ENCODE measurements around the gene DOK6.
A peak's percentile ranks its signal among the peaks of the same experiment; 100 is the strongest.

Gene DOK6

DNA sequence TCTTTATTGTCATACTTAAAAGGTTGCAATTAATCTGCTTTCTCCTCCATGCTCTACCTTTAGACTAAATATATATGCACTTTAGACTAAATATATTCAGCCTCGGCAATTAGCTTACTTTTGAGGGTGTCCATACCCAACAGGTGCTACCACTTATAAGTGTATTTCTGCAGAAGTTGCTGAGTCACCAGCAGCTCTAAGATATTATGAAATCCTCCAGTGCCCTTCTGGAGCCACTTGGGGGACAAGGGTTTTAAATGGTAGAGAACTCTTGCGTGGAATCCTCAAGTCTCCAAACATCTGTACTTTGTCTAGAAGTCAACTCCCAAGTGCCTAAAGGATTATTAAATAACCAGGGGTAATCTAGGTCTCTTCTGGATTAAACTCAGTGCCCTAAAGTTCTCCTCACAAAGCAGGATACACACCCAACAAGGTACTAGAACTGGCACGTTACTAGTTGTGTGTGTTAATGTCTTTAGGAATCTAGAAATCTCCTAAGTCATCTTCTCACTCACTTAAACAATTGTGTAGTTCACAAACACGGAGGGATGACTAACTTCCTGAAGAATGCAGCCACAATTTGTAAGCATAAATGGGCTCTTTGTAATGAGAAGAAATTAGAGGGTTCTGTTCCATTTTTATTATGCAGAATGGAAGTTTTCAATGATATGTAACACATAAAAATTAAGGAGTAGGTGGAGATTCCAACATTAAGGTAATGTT is 387.3 kb downstream of the DOK6 start:
- H3K4me3 ChIP-seq (ENCODE audit: extremely low read depth, insufficient read depth, low read length, poor library complexity, severe bottlenecking): no peak overlapping the region
- peak overlapping the region; percentile 72 for H3K27ac ChIP-seq (ENCODE audit: low read depth, low read length, severe bottlenecking)
- peaks cover 10% of the 10 kb centered on the region for H3K4me1 ChIP-seq (ENCODE audit: control insufficient read depth, insufficient read depth, low read length, poor library complexity, severe bottlenecking)
- H3K36me3 ChIP-seq (ENCODE audit: control insufficient read depth, insufficient read depth, low read length): no peaks in the 10 kb centered on the region
- no CpG with 5 or more reads among the region's 4 CpGs for WGBS, 2 experiments (ENCODE audit: insufficient coverage in 2 of 2)
- H3K9me3 ChIP-seq (ENCODE audit: control insufficient read depth, low read length): no peaks in the 10 kb centered on the region

DNA sequence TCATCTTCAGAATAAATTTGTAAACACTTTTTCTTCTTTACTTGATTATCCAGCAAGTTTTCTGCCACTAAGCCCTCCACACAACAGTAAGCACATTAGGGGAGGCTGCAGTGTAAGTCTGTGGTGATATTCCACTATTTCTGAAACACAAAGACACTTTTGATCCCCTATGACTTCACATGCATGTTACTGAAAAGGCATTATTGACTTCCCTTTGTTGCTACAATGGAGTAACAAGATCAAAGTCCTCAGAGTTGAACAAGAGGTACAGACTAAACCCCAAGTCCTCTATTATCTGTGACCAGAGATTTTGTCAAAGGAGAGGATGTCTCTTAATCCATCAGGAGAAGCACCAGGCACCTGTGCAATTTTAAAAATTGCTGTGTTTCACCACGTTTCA is 389.1 kb downstream of the DOK6 start:
- no peak overlapping the region for H3K4me3 ChIP-seq (ENCODE audit: extremely low read depth, insufficient read depth, low read length, poor library complexity, severe bottlenecking)
- no peaks in the 10 kb centered on the region for H3K9me3 ChIP-seq (ENCODE audit: control insufficient read depth, low read length)
- H3K36me3 ChIP-seq (ENCODE audit: control insufficient read depth, insufficient read depth, low read length): no peaks in the 10 kb centered on the region
- H3K27ac ChIP-seq (ENCODE audit: low read depth, low read length, severe bottlenecking): no peak overlapping the region
- WGBS, 2 experiments (ENCODE audit: insufficient coverage in 2 of 2): 80 to 100% methylated on average over 1 of the region's 1 CpG
- peaks cover 10% of the 10 kb centered on the region for H3K4me1 ChIP-seq (ENCODE audit: control insufficient read depth, insufficient read depth, low read length, poor library complexity, severe bottlenecking)

DNA sequence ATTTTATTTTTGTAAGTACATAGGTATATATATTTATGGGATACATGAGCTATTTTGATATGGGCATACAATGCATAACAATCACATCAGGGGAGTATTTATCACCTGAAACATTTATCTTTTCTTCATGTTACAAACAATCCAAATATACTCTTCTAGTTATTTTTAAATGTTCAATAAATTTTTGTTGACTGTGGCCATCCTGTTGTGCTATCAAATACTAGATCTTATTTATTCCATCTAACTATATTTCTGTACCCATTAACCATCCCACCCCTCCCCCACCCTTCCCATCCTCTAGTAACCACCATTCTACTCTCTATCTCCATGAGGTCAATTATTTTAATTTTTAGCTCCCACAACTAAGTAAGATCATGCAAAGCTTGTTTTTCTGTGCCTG is 390.0 kb downstream of the DOK6 start:
- no peak overlapping the region for H3K4me3 ChIP-seq (ENCODE audit: extremely low read depth, insufficient read depth, low read length, poor library complexity, severe bottlenecking)
- H3K4me1 ChIP-seq (ENCODE audit: control insufficient read depth, insufficient read depth, low read length, poor library complexity, severe bottlenecking): peaks cover 10% of the 10 kb centered on the region

DNA sequence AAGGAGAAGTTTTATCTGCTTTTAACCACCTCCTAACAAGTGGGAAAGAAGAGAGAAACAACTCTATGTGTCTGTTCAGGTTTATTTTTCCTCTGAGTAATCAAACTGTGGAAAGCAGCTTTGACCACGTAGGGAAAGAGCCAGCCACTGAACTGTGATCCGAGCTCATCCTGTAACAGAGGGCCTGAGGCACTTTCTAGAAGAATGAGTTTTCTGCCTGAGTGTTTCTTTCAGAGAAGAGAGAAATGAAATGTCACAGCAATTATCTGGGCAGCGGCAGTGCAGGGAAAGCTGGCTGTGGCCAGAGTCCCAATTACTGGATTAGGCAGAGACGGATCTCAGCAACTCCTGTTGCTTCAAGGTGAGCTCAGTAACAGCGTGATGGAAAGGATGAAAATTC is 395.1 kb downstream of the DOK6 start:
- H3K36me3 ChIP-seq (ENCODE audit: control insufficient read depth, insufficient read depth, low read length): no peaks in the 10 kb centered on the region
- whole genome bisulfite sequencing, 2 experiments (ENCODE audit: insufficient coverage in 2 of 2): 70 to 71% methylated on average over 5 of the region's 5 CpGs
- no peak overlapping the region for H3K27ac ChIP-seq (ENCODE audit: low read depth, low read length, severe bottlenecking)

More for the DNA sequence above, 390.0 kb downstream of the DOK6 start:
- no peaks in the 10 kb centered on the region for H3K9me3 ChIP-seq (ENCODE audit: control insufficient read depth, low read length)
- H3K27ac ChIP-seq (ENCODE audit: low read depth, low read length, severe bottlenecking): no peak overlapping the region
- H3K36me3 ChIP-seq (ENCODE audit: control insufficient read depth, insufficient read depth, low read length): no peaks in the 10 kb centered on the region

DNA sequence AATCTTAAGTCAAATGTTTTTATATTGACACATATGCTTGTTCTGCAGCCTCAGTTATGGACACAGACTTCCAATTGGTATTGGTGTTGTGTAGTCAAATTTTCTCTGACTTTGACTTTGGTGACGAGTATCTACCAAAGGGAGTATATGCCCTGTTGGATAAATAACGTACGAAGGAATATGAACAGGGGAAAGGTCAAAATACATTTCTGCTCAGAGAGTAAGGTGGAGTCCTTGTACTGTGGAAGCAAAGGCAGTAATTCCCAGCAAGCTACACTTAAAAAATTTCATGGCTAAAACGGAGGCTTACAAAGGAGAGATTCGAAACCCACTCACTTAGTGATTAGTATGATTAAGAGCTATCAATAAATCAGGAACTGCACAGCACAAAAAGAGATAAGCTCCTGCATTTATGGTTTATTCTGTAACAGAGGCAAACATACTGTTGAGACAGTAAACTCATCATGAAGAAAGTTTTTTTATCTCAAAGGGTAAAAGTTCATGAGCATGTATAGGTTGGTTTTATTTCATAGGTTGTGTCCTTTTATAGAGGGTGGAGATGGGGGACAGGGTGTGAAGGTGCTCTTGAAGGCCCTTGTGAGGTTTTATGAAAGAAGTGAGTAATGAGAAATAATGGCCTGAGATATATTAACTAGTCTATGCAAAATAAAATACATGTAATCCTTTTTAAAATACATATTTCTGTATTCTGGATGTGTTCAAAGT is 404.3 kb downstream of the DOK6 start:
- Histone ChIP-seq H3K4me3 (ENCODE audit: extremely low read depth, insufficient read depth, low read length, poor library complexity, severe bottlenecking) (no peak overlapping the region), H3K4me1 (ENCODE audit: control insufficient read depth, insufficient read depth, low read length, poor library complexity, severe bottlenecking) (no peaks in the 10 kb centered on the region), H3K27ac (ENCODE audit: low read depth, low read length, severe bottlenecking) (no peak overlapping the region), H3K36me3 (ENCODE audit: control insufficient read depth, insufficient read depth, low read length) (no peaks in the 10 kb centered on the region), H3K9me3 (ENCODE audit: control insufficient read depth, low read length) (no peaks in the 10 kb centered on the region)
- WGBS, 2 experiments (ENCODE audit: insufficient coverage in 2 of 2): 86 to 93% methylated on average over 3 to 4 of the region's 5 CpGs

More for the DNA sequence above, 395.1 kb downstream of the DOK6 start:
- H3K4me3 ChIP-seq (ENCODE audit: extremely low read depth, insufficient read depth, low read length, poor library complexity, severe bottlenecking): no peak overlapping the region
- H3K4me1 ChIP-seq (ENCODE audit: control insufficient read depth, insufficient read depth, low read length, poor library complexity, severe bottlenecking): no peaks in the 10 kb centered on the region
- H3K9me3 ChIP-seq (ENCODE audit: control insufficient read depth, low read length): no peaks in the 10 kb centered on the region

DNA sequence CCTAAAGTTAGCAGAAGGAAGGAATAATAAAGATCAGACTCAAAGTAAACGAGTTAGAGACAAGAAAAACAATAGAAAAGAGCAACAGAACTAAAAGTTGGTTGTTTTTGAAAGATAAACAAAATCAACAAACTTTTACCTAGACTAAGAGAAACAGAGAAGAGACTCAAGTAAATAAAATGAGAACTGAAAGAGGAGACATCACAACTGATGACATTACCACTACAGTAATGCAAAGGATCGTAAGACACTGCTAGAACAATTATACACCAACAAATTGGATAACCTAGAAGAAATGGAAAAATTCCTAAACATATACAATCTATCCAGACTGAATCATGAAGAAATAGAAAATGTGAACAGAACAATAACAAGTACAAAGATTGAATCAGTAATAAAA is 407.7 kb downstream of the DOK6 start:
- no peak overlapping the region for H3K4me3 ChIP-seq (ENCODE audit: extremely low read depth, insufficient read depth, low read length, poor library complexity, severe bottlenecking)
- no CpG with 5 or more reads among the region's 2 CpGs for WGBS, 2 experiments (ENCODE audit: insufficient coverage in 2 of 2)
- H3K4me1 ChIP-seq (ENCODE audit: control insufficient read depth, insufficient read depth, low read length, poor library complexity, severe bottlenecking): no peaks in the 10 kb centered on the region

DNA sequence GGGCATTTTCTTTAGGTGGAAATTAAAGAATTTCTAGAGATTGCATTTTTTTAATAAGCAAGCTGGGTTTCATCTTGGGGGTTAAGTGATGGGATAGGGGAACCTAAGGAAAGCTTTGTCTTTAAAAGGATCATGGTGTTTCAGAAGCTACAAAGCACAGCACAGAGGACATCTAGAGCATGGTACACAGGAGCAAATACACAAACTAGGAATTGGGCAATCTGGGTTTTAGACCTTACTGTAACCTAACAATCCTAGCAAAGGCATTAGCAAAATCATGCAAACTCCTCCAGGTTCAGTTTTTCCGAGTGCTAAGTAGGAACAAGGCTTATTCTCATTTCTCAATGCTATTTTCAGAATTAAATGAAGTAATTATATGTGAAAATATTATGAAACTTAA is 412.9 kb downstream of the DOK6 start:
- Histone ChIP-seq H3K9me3 (ENCODE audit: control insufficient read depth, low read length) (no peaks in the 10 kb centered on the region), H3K27ac (ENCODE audit: low read depth, low read length, severe bottlenecking) (no peak overlapping the region), H3K4me1 (ENCODE audit: control insufficient read depth, insufficient read depth, low read length, poor library complexity, severe bottlenecking) (no peaks in the 10 kb centered on the region), H3K4me3 (ENCODE audit: extremely low read depth, insufficient read depth, low read length, poor library complexity, severe bottlenecking) (no peak overlapping the region), H3K36me3 (ENCODE audit: control insufficient read depth, insufficient read depth, low read length) (no peaks in the 10 kb centered on the region)
- no CpG with 5 or more reads among the region's 1 CpG for WGBS, 2 experiments (ENCODE audit: insufficient coverage in 2 of 2)

More for the DNA sequence above, 407.7 kb downstream of the DOK6 start:
- H3K27ac ChIP-seq (ENCODE audit: low read depth, low read length, severe bottlenecking): no peak overlapping the region
- no peaks in the 10 kb centered on the region for H3K36me3 ChIP-seq (ENCODE audit: control insufficient read depth, insufficient read depth, low read length)
- H3K9me3 ChIP-seq (ENCODE audit: control insufficient read depth, low read length): no peaks in the 10 kb centered on the region

DNA sequence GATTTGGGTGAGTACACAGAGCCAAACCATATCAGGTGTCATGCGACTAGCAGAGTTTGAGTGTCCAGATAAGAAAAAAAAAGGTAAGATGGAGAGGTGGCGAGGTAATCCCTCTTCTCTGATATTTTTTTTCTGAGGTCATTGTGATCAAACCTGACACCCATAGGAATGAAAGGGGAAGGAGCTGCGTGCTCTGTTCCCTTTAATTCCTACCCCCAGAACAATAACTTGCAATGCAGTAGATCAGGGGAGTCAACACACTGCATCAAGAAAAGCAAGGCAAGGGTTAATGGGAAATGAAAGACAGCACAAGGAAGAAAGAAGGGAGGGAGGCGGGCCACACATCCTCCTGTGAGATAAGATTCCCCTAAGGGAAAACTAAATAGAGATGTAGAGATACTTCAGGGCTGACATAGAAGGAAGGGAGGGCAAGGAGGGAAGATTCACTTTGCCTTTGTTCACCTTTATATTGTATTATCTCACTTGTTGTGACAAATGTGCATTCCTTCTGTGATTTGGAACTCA is 414.2 kb downstream of the DOK6 start:
- Histone ChIP-seq H3K4me1 (ENCODE audit: control insufficient read depth, insufficient read depth, low read length, poor library complexity, severe bottlenecking) (no peaks in the 10 kb centered on the region), H3K36me3 (ENCODE audit: control insufficient read depth, insufficient read depth, low read length) (no peaks in the 10 kb centered on the region), H3K4me3 (ENCODE audit: extremely low read depth, insufficient read depth, low read length, poor library complexity, severe bottlenecking) (no peak overlapping the region), H3K27ac (ENCODE audit: low read depth, low read length, severe bottlenecking) (no peak overlapping the region), H3K9me3 (ENCODE audit: control insufficient read depth, low read length) (no peaks in the 10 kb centered on the region)
- WGBS, 2 experiments (ENCODE audit: insufficient coverage in 2 of 2): 70% methylated on average over 3 of the region's 4 CpGs; no CpG with 5 or more reads in 1 of the 2 experiments

DNA sequence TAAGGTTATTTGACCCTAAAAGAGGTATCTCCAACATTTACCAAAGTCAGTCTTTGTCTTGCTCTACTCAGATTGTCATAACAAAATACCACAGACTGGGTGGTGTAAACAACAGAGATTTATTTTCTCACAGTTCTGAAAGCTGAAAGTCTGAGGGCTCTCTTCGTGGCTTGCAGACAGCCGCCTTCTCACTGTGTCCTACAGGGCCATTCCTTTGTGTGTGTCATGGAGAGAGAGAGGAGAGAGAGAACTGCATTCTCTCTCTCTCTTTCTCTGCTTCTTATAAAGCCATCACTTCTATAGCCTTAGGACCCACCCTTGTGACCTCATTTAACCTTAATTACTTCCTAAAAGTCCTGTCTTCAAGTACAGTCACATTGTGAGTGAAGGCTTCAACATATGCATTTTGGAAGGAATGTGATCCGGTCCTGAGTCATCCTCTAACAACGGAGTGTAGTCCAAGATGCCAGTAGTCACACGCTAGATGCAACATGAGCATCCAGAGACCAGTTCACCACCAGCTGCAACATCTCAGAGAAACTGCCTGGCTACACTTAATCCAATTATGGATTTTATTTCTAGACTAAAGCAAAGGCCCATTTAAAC is 416.8 kb downstream of the DOK6 start:
- Histone ChIP-seq H3K27ac (ENCODE audit: low read depth, low read length, severe bottlenecking) (no peak overlapping the region), H3K9me3 (ENCODE audit: control insufficient read depth, low read length) (no peaks in the 10 kb centered on the region), H3K4me3 (ENCODE audit: extremely low read depth, insufficient read depth, low read length, poor library complexity, severe bottlenecking) (no peak overlapping the region), H3K36me3 (ENCODE audit: control insufficient read depth, insufficient read depth, low read length) (no peaks in the 10 kb centered on the region), H3K4me1 (ENCODE audit: control insufficient read depth, insufficient read depth, low read length, poor library complexity, severe bottlenecking) (no peaks in the 10 kb centered on the region)
- WGBS, 2 experiments (ENCODE audit: insufficient coverage in 2 of 2): 70 to 93% methylated on average over 3 of the region's 5 CpGs

DNA sequence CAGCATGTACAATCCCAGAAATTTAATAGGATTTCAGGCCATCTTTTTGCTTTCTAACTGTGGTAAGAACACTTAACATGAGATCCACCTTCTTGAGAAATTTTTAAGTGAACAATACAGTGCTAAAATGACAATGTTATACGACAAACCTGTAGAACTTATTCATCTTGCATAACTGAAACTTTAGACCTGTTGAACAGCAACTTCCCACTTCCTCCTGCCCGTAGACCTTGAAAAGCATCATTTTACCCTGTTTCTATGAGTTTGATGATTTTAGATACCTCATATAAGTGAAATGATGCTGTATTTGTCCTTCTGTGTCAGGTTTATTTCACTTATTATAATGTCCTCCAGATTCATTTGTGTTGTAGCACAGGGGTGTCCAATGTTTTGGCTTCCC is 418.8 kb downstream of the DOK6 start:
- H3K27ac ChIP-seq (ENCODE audit: low read depth, low read length, severe bottlenecking): no peak overlapping the region
- no peak overlapping the region for H3K4me3 ChIP-seq (ENCODE audit: extremely low read depth, insufficient read depth, low read length, poor library complexity, severe bottlenecking)
- no peaks in the 10 kb centered on the region for H3K36me3 ChIP-seq (ENCODE audit: control insufficient read depth, insufficient read depth, low read length)
- no peaks in the 10 kb centered on the region for H3K9me3 ChIP-seq (ENCODE audit: control insufficient read depth, low read length)
- WGBS, 2 experiments (ENCODE audit: insufficient coverage in 2 of 2): no CpG with 5 or more reads among the region's 2 CpGs
- no peaks in the 10 kb centered on the region for H3K4me1 ChIP-seq (ENCODE audit: control insufficient read depth, insufficient read depth, low read length, poor library complexity, severe bottlenecking)

Data from mesodermal cell (in vitro differentiated cells).